Keratinocyte (primary cell): ENCODE results near the gene TMTC4.

ENCODE experiments used
- EZH2 ChIP-seq: IDR thresholded peaks from one replicate; pipeline ENCODE4 v1.6.1; 2012; ENCODE audit warnings: inconsistent platforms, mild to moderate bottlenecking, low read length, moderate library complexity
- TF ChIP-seq, protein P1 (sequence below), 3 experiments: IDR thresholded peaks in 1 of 3; conservative IDR thresholded peaks in 1 of 3; optimal IDR thresholded peaks in 1 of 3; 2 replicates in 2 of 3; 3 replicates in 1 of 3; pipeline versions ENCODE3 to v1.5.1; 2011; ENCODE audit warnings: low read length in 3 of 3, mild to moderate bottlenecking in 3 of 3, moderate library complexity in 2 of 3, control low read depth in 1 of 3, inconsistent platforms in 1 of 3; ENCODE audit not compliant: insufficient read depth in 2 of 3; ENCODE audit errors: extremely low read depth in 1 of 3

DNA sequence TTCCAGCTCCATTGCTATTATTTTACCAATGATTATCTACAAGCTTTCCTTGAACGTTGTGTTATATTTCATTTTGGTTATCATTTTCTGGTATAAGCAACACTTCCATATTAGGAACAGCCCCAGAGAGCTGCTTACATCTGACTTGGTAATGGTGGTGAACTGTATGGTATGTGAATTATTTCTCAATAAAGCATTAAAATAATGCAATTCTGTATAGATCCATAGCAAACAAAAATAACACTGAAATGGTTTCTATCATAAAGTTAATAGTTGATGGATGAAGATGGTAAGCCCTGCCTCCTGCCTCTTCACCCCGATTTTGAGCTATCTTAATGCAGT, 113.5 kb downstream of the TMTC4 start:
- TF ChIP-seq EZH2, result no peak
- TF ChIP-seq, protein P1, sequence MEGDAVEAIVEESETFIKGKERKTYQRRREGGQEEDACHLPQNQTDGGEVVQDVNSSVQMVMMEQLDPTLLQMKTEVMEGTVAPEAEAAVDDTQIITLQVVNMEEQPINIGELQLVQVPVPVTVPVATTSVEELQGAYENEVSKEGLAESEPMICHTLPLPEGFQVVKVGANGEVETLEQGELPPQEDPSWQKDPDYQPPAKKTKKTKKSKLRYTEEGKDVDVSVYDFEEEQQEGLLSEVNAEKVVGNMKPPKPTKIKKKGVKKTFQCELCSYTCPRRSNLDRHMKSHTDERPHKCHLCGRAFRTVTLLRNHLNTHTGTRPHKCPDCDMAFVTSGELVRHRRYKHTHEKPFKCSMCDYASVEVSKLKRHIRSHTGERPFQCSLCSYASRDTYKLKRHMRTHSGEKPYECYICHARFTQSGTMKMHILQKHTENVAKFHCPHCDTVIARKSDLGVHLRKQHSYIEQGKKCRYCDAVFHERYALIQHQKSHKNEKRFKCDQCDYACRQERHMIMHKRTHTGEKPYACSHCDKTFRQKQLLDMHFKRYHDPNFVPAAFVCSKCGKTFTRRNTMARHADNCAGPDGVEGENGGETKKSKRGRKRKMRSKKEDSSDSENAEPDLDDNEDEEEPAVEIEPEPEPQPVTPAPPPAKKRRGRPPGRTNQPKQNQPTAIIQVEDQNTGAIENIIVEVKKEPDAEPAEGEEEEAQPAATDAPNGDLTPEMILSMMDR (optimal IDR thresholded peaks at IDR 0.05 in 1 of 3, IDR thresholded peaks at IDR 0.05 in 1 of 3, conservative IDR thresholded peaks at IDR 0.05 in 1 of 3; ENCODE audit: extremely low read depth in 1 of 3, insufficient read depth in 2 of 3, low read length in 3 of 3), result no peak
